ENCODE data around the gene NRBF2. TPM values are rescaled to one million over a fixed set of nuclear protein-coding genes. Genes with fewer than 3 reads are reported as not detected.

Gene NRBF2
- total RNA-seq, 1 donor from 2014 or later: 25.6 TPM

- DNase-seq (ENCODE audit: low spot score): no peak
- H3K4me3 Mint-ChIP-seq (ENCODE audit: unreplicated experiment): no peak overlapping the region
- no peaks in the 10 kb centered on the region for H3K9me3 Mint-ChIP-seq (ENCODE audit: unreplicated experiment)
- no peak for TF ChIP-seq CTCF (IDR thresholded peaks at IDR 0.05; ENCODE audit: unreplicated experiment)
- no peak overlapping the region for H3K27ac Mint-ChIP-seq (ENCODE audit: unreplicated experiment)
- peaks cover 4% of the 10 kb centered on the region for H3K27me3 Mint-ChIP-seq (ENCODE audit: unreplicated experiment)
- no peaks in the 10 kb centered on the region for H3K4me1 Mint-ChIP-seq (ENCODE audit: unreplicated experiment)
- no peaks in the 10 kb centered on the region for H3K36me3 Mint-ChIP-seq (ENCODE audit: low read depth, unreplicated experiment)
These were observed 29.1 kb upstream of the NRBF2 start for GRCh38 chr10:63103971-63104409.

- Mint-ChIP-seq H3K4me3 (ENCODE audit: unreplicated experiment) (no peak overlapping the region), H3K9me3 (ENCODE audit: unreplicated experiment) (no peaks in the 10 kb centered on the region), H3K4me1 (ENCODE audit: unreplicated experiment) (no peaks in the 10 kb centered on the region), H3K27me3 (ENCODE audit: unreplicated experiment) (peaks cover 4% of the 10 kb centered on the region), H3K27ac (ENCODE audit: unreplicated experiment) (no peak overlapping the region), H3K36me3 (ENCODE audit: low read depth, unreplicated experiment) (no peaks in the 10 kb centered on the region)
- no peak for DNase-seq (ENCODE audit: low spot score)
- no peak for TF ChIP-seq CTCF (IDR thresholded peaks at IDR 0.05; ENCODE audit: unreplicated experiment)
These were observed 27.7 kb upstream of the NRBF2 start for GRCh38 chr10:63105225-63106110.

DNA sequence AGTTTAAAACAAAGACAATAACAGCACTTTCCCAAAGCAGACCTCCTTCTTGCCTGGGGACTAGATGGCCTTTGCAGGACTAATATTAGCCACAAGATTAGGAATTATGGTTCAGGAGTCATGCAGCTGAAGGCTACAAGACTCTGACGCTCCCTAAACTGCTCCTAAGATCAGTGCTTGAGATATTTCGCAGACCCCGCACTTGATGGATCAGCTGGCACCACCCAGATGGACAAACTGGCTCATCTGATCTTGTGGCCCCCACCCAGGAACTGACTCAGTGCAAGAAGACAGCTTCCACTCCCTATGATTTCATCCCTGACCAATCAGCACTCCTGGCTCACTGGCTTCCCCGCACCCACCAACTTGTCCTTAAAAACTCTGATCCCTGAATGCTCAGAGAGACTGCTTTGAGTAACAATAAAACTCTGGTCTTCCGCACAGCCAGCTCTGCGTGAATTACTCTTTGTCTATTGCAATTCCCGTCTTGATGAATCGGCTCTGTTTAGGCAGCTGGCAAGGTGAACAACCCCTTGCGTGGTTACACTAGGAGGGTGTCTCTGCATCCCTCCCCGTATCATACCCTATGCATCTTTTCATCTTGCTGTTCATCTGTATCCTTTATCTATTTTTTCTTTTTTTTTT, 26.9 kb upstream of the NRBF2 start:
- H3K4me3 Mint-ChIP-seq (ENCODE audit: unreplicated experiment): no peak overlapping the region
- no peak for DNase-seq (ENCODE audit: low spot score)
- no peaks in the 10 kb centered on the region for H3K9me3 Mint-ChIP-seq (ENCODE audit: unreplicated experiment)

DNA sequence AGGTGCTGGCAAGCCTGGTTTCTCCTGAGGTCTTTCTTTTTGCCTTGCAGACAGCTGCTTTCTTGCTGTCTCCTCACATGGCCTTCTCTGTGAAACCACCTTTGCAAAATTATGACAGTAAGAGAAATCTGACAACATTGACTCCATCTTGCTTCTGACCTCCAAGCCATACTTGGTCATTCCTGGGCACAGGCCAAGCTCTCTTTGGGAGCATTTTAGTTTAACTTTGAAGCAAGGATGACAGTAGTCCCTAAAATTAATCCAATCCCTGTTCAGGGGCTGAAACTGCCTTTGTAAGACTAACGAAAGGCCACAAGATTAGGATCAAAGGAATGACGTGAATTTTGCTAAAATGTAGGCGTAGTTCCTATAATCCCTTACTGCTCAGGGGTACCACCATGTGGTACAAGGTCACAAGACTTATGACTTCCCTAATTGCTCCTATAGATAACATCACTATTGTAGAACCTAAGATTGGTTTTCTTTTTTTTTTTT, 25.1 kb upstream of the NRBF2 start:
- Mint-ChIP-seq H3K4me1 (ENCODE audit: unreplicated experiment) (no peaks in the 10 kb centered on the region), H3K4me3 (ENCODE audit: unreplicated experiment) (no peak overlapping the region), H3K27ac (ENCODE audit: unreplicated experiment) (no peak overlapping the region), H3K36me3 (ENCODE audit: low read depth, unreplicated experiment) (no peaks in the 10 kb centered on the region), H3K27me3 (ENCODE audit: unreplicated experiment) (peaks cover 4% of the 10 kb centered on the region), H3K9me3 (ENCODE audit: unreplicated experiment) (no peaks in the 10 kb centered on the region)
- TF ChIP-seq CTCF (IDR thresholded peaks at IDR 0.05; ENCODE audit: unreplicated experiment): no peak
- no peak for DNase-seq (ENCODE audit: low spot score)

More for the DNA sequence above, 26.9 kb upstream of the NRBF2 start:
- no peak for TF ChIP-seq CTCF (IDR thresholded peaks at IDR 0.05; ENCODE audit: unreplicated experiment)
- H3K27ac Mint-ChIP-seq (ENCODE audit: unreplicated experiment): no peak overlapping the region
- no peaks in the 10 kb centered on the region for H3K4me1 Mint-ChIP-seq (ENCODE audit: unreplicated experiment)
- peaks cover 4% of the 10 kb centered on the region for H3K27me3 Mint-ChIP-seq (ENCODE audit: unreplicated experiment)
- no peaks in the 10 kb centered on the region for H3K36me3 Mint-ChIP-seq (ENCODE audit: low read depth, unreplicated experiment)

- Mint-ChIP-seq H3K27ac (ENCODE audit: unreplicated experiment) (no peak overlapping the region), H3K36me3 (ENCODE audit: low read depth, unreplicated experiment) (no peaks in the 10 kb centered on the region), H3K9me3 (ENCODE audit: unreplicated experiment) (no peaks in the 10 kb centered on the region), H3K4me1 (ENCODE audit: unreplicated experiment) (no peaks in the 10 kb centered on the region), H3K4me3 (ENCODE audit: unreplicated experiment) (no peak overlapping the region), H3K27me3 (ENCODE audit: unreplicated experiment) (peaks cover 3% of the 10 kb centered on the region)
- DNase-seq (ENCODE audit: low spot score): no peak
- TF ChIP-seq CTCF (IDR thresholded peaks at IDR 0.05; ENCODE audit: unreplicated experiment): no peak
These were observed 22.2 kb upstream of the NRBF2 start for GRCh38 chr10:63110940-63111339.

Data from endothelial cell (in vitro differentiated cells).